ENCODE data around the gene HAPLN2. TPM values are rescaled to one million over a fixed set of nuclear protein-coding genes. Genes with fewer than 3 reads are reported as not detected.

Gene HAPLN2
- total RNA-seq, 4 donors from 2014 or later, result 1.5 to 1.7 TPM; not detected in 2

GRCh38 chr1:156599811-156600210 is 19.4 kb upstream of the HAPLN2 start:
- TF ChIP-seq CTCF (IDR thresholded peaks at IDR 0.05; ENCODE audit: low read depth), result no peak

GRCh38 chr1:156600733-156601121 is 18.5 kb upstream of the HAPLN2 start:
- TF ChIP-seq CTCF (IDR thresholded peaks at IDR 0.05; ENCODE audit: low read depth), result no peak

GRCh38 chr1:156601122-156601830 is 17.9 kb upstream of the HAPLN2 start, which contains the start of gene GPATCH4:
Gene GPATCH4, minus strand, starts transcription at chr1:156601479.
- TF ChIP-seq CTCF (IDR thresholded peaks at IDR 0.05; ENCODE audit: low read depth), result no peak

- TF ChIP-seq CTCF (IDR thresholded peaks at IDR 0.05; ENCODE audit: low read depth), result no peak
Measured at GRCh38 chr1:156601892-156602291, 17.3 kb upstream of the HAPLN2 start.

- no peak for TF ChIP-seq CTCF (IDR thresholded peaks at IDR 0.05; ENCODE audit: low read depth)
Measured at GRCh38 chr1:156602557-156602993, 16.6 kb upstream of the HAPLN2 start.

- no peak for TF ChIP-seq CTCF (IDR thresholded peaks at IDR 0.05; ENCODE audit: low read depth)
Measured at GRCh38 chr1:156608036-156608674, 11.1 kb upstream of the HAPLN2 start.

- no peak for TF ChIP-seq CTCF (IDR thresholded peaks at IDR 0.05; ENCODE audit: low read depth)
Measured at GRCh38 chr1:156608981-156609380, 10.2 kb upstream of the HAPLN2 start.

Data from subcutaneous adipose tissue (tissue), 4 donors.